ENCODE measurements around the gene GPATCH2. TPM values are rescaled to one million over a fixed set of nuclear protein-coding genes. Genes with fewer than 3 reads are reported as not detected.

Gene GPATCH2
- total RNA-seq, 2 donors from 2014 or later, result 10.5 to 12.2 TPM

DNA sequence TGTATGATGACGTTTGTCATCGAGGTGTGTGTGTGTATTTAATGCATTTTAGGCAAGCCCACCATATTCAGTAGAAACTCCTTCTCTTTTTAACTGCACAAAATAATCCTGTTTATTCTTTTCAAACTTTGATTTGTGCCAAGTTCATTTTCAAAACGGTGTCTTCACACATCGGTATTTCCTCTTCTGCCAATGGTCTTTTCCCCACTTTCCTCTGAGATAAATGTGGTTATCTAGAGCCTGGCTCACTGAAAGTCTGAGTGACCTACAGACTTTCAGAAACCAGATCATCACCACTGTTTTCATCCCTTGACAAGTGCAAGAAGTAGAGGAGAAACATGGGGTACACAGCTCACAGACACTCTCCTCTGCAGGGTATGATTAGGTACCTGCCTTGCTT lies 69.4 kb downstream of the GPATCH2 start:
- Histone ChIP-seq H3K27me3 (no peaks in the 10 kb centered on the region), H3K4me1 (no peaks in the 10 kb centered on the region), H3K9me3 (no peaks in the 10 kb centered on the region), H3K9ac (ENCODE audit: low read depth in 2 of 2, low read length in 2 of 2) (no peak overlapping the region), H3K36me3 (no peaks in the 10 kb centered on the region), H3K27ac (no peak overlapping the region), H3K4me3 (no peak overlapping the region)
- intact Hi-C loops (cut with DNase I), result no loop called here
- DNase-seq, result no peak
- no peak for TF ChIP-seq CTCF (IDR thresholded peaks at IDR 0.05)

GRCh38 chr1:217554849-217555248 lies 76.0 kb downstream of the GPATCH2 start:
- Histone ChIP-seq H3K4me1 (no peaks in the 10 kb centered on the region), H3K36me3 (no peaks in the 10 kb centered on the region), H3K9ac (ENCODE audit: low read depth in 2 of 2, low read length in 2 of 2) (no peak overlapping the region), H3K27me3 (no peaks in the 10 kb centered on the region), H3K4me3 (no peak overlapping the region), H3K27ac (no peak overlapping the region), H3K9me3 (no peaks in the 10 kb centered on the region)
- no peak for TF ChIP-seq CTCF (IDR thresholded peaks at IDR 0.05)
- intact Hi-C loops (cut with DNase I), result no loop called here
- no peak for DNase-seq

DNA sequence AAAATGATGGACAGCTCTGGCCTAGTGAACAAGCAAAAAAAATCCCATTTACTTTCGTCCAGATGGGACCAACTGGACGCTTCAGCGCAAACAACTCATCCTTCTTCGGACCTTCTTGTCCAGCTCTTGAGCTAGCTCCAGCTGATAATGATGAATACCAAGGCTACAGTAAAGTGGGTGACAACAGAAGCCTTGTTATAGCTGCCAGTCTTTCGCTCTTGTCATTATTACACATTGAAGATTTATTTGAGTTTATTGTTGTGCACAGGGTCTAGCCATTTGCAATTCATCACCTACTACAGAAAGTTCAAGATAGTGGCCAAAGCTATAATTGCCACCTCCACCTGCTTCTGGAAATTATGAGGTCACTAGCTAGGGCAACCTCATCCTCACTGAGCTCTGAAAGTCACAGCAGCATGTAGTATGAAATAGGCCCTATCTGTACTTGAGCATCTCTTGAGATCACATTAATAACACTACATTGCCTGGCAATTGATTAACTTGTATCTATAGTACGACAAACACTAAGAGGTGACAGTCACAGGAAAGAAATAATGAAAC lies 76.9 kb downstream of the GPATCH2 start:
- TF ChIP-seq CTCF (IDR thresholded peaks at IDR 0.05), result no peak
- H3K9me3 ChIP-seq, result no peaks in the 10 kb centered on the region
- intact Hi-C loops (cut with DNase I), result no loop called here
- no peak overlapping the region for H3K4me3 ChIP-seq
- no peaks in the 10 kb centered on the region for H3K4me1 ChIP-seq
- H3K27ac ChIP-seq, result no peak overlapping the region
- no peak overlapping the region for H3K9ac ChIP-seq (ENCODE audit: low read depth in 2 of 2, low read length in 2 of 2)
- H3K36me3 ChIP-seq, result no peaks in the 10 kb centered on the region
- H3K27me3 ChIP-seq, result no peaks in the 10 kb centered on the region
- DNase-seq, result no peak

DNA sequence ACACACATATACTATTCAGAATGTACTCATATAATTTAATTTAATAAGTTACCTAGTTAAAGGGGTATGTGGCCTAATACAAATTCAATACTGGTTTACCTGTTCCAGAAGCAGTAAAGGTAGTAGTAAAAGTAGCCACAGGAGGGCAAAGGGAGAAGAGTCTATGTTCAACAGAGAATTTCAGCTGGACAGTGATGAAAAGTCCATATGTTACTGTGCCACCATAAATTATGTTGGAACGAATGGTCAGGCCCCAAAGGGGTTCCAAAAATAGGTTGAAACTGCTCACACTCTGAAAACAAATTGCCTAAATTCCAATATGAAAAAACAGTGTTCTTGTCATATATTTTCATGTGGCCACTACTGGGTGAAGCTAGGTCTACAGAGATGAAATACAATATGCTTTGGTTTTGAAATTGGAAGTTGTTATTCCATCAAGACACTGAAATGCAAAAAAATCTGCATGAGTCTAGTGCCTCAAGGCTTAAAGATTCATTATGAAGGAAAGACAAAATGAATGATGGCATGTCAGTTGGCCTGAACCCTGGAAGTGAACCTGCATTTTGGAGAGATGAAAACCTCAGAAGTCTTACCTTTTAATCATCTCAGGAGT lies 78.4 kb downstream of the GPATCH2 start:
- Histone ChIP-seq H3K9me3 (no peaks in the 10 kb centered on the region), H3K27ac (no peak overlapping the region), H3K9ac (ENCODE audit: low read depth in 2 of 2, low read length in 2 of 2) (no peak overlapping the region), H3K4me1 (no peaks in the 10 kb centered on the region), H3K27me3 (no peaks in the 10 kb centered on the region), H3K4me3 (no peak overlapping the region), H3K36me3 (no peaks in the 10 kb centered on the region)
- intact Hi-C loops (cut with DNase I), result no loop called here
- TF ChIP-seq CTCF (IDR thresholded peaks at IDR 0.05), result no peak
- no peak for DNase-seq

- Histone ChIP-seq H3K4me1 (no peaks in the 10 kb centered on the region), H3K36me3 (no peaks in the 10 kb centered on the region), H3K27me3 (no peaks in the 10 kb centered on the region), H3K27ac (no peak overlapping the region), H3K9ac (ENCODE audit: low read depth in 2 of 2, low read length in 2 of 2) (no peak overlapping the region), H3K9me3 (no peaks in the 10 kb centered on the region), H3K4me3 (no peak overlapping the region)
- intact Hi-C loops (cut with DNase I), result no loop called here
- TF ChIP-seq CTCF (IDR thresholded peaks at IDR 0.05), result no peak
- DNase-seq, result no peak
These were observed 88.1 kb downstream of the GPATCH2 start for GRCh38 chr1:217542837-217543236.
